ENCODE results near the gene VCL.
"Not testable (repeated sequence)": the region's sequence is repeated elsewhere in the genome, so short reads cannot be mapped to it uniquely, and the experiment has no call there.

The VCL gene

DNA sequence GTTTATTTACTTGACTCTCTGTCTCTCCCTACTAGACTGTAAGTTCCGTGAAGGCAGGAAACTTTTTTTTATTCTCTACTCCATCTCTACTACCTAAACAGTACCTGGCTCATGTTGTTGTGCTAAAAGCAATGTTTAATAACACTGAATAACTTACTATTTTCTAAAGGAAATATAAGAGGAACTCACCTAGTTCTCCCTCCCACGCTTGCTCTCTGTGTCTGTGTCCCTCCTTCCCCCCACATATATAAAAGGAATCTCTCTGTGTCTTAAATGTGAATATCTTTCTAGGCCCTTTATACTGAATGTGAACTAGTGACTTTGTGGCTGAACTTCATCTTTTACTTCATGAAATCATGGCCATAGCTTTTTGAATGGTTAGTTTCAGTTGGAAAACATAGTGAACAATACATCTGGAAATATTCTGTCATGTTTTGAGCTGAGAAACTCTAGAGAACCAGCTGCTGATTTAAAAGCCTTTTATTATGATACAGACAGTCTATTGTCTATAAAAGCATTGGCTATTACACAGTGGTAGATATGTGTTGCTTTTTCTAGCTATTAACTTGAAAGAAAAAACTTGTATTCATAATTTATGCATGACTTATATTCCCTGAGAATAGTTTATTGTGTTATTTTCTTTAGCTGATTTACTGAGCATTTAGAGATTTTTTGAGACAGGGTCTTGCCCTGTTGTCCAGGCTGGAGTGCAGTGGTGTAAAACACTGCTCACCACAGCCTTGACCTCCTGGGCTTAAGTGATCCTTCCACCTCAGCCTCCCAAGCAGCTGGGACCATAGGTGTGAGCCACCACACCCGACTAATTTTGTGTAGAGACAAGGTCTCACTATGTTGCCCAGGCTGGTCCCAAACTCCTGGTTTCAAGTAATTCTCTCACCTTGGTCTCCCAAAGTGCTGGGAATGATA is 42.5 kb downstream of the VCL start:
- no peak for DNase-seq (ENCODE audit: low read depth)

DNA sequence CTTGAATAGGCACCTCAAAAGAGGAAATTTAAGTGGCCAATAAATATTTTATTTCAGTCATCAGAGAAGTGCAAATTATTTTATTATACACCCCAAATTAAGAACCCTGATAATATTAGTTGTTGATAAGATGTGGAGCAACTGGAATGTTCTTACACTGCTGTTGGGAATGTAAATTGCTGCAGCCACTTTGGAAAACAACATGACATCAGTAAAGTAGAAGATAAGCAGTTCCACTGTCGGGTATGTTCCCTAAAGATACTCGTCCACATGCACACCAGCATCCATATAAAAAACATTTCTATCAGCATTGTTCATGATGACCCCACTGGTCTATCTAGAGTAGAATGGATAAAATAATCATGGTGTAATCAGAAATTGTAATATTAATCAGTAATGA is 46.5 kb downstream of the VCL start:
- no peak for DNase-seq (ENCODE audit: low read depth)

DNA sequence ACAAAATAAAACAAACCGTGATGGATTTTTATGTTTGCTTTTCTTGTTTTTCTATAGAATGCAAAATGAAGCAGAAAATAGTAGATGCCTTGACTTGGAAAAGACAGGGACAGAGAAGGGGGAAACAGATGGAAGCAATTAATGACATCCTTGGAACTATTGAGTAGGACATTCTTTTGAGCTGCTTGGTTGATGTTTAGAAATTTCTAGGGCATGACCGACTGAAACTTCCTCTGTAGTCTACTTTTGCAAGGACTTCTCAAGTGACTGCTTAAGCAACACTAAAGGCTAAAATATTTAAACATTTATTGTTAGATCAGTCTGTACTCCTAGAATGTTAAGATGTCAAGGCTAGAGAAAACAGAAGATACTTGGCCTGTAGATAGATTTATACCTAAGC is 49.4 kb downstream of the VCL start:
- DNase-seq (ENCODE audit: low read depth) = no peak

DNA sequence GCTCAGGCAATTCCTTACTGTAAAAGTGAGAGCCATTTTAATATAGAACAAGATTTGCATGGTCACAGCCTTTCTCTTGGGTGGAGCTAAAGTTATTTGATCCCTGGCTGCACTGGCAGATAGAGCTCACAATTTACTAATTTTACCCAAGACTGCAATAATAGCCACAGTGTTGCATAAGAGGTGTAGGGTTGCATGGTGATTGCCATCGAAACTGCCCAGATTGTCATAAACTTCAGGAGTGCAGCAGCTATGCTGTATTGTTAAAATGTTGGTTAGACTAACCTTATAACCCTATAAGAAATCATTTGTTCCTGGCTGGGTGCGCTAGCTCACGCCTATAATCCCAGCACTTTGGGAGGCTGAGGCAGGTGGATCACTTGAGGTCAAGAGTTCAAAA is 50.0 kb downstream of the VCL start:
- no peak for DNase-seq (ENCODE audit: low read depth)

DNA sequence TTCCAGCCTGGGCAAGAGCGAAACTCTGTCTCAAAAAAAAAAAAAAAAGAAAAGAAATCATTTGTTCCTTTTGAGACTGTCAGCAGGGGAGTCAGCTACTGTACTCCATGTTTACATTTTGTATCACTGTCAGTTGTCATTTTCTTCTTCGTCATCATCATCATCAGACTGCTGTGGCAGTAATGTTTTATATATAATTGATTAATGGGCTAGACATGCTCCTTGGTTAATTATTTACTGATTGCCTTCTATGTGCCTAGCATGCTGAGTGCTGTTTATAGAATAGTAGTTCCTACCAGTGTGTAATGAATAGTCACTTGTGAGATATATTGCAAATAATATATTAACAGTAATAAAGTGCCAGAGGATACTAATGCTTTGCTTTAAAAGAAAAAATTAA is 50.5 kb downstream of the VCL start:
- DNase-seq (ENCODE audit: low read depth) = no peak

DNA sequence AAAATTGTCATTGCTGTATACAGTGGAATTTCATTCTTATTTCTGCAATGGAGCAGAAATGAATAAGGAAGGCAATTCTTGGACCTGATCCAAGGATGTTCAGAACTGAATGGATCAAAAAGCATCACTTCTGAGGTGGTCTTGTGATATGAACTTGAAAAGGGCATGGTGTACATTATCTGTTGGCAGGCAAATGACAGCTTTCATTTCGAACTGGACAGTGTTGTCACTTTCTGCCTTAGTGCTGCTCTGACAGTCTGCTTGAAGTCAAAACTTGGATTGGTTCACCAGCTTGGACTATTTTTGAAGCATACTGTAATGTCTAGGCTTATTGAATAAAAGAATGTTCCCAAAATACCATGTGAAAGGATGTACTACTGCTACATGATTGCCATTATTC is 52.0 kb downstream of the VCL start:
- DNase-seq (ENCODE audit: low read depth) = no peak

DNA sequence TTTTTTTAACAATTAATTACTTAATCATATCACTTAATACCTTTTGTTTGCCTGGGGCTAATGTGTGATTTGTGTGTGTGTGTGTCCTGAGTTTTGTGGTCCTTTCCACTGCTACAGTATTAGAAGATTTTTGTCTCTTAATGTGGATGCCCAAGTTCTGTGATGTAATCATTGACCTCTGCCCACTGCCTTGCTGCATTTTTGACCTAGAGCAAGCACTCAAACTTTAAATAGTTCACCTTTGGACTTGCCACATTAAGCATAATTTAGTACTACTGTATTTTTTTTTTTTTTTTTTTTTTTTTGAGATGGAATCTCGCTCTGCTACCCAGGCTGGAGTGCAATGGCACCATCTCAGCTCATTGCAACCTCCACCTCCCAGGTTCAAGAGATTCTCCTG is 52.7 kb downstream of the VCL start:
- DNase-seq (ENCODE audit: low read depth) = no peak

DNA sequence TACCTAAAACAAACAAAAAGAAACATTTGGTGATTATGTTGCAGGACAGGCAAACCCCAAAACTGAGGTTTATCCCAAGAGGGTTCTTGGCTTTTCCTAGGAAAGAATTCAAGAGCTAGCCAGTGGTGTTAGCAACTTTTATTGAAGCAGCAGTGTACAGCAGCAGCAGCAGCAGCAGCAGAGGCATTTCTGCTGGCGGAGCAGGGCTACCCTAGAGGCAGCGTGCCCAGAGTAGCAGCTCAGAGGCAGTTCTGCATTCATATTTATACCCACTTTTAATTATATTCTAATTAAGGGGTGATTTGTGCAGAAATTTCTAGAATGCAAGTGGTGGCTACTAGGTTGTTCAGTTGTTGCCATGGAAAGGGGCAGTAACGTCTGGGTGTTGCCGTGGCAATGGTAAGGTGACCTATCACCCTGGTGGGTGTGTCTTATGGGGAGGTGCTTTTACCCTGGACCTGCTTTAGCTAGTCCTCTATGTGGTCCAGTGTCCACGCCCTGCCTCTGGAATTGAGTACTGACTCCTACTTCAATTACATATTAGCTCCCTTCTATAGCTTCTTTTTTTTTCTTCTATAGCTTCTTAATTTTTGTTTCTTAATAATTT is 53.9 kb downstream of the VCL start:
- no peak for DNase-seq (ENCODE audit: low read depth)

DNA sequence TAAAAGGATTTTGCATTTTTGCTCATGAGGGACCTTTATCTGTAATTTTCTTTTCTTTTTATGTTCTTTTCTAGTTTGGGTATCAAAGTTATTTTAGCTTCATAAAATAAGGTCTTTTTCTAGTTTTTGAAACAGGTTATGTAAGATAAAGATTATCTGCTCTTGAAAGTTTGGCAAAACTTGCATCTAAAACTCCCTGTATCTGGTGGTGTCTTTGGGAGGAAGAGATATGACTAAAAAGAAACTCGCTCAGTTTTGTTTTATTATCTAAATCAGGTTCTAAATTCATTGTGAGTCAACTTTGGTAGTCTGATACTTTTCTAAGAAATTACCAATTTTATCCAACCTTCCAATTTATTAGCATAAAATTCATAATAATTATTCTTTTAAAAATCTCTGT is 55.1 kb downstream of the VCL start:
- DNase-seq (ENCODE audit: low read depth) = no peak

DNA sequence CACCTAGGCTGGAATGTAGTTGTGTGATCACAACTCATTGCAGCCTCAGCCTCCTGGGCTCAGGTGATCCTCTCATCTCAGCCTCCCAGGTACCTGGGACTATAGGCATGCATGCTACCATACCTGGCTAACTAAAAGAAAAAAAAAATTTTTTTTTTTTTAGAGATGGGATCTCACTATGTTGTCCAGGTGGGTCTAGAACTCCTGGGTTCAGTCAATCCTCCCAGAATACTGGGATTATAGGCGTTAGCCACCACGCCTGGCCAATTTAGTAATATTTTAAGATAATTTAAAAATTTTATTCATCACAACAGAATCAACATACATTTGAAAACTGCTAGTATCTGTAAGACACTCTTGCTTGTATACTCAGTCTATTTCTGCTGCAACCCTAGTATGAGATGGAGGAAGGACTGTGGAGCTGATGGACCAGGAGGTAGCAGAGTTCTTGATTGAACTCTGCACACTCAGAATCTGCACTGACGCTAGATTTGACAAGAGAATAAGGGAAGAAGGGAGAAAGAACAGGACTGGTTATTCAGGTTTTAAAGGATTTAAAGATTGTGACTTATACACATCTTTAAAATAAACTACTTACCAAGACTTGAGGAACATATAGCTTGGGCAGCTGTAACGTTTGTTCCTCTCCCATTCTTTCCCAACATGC is 57.6 kb downstream of the VCL start:
- DNase-seq (ENCODE audit: low read depth) = no peak

DNA sequence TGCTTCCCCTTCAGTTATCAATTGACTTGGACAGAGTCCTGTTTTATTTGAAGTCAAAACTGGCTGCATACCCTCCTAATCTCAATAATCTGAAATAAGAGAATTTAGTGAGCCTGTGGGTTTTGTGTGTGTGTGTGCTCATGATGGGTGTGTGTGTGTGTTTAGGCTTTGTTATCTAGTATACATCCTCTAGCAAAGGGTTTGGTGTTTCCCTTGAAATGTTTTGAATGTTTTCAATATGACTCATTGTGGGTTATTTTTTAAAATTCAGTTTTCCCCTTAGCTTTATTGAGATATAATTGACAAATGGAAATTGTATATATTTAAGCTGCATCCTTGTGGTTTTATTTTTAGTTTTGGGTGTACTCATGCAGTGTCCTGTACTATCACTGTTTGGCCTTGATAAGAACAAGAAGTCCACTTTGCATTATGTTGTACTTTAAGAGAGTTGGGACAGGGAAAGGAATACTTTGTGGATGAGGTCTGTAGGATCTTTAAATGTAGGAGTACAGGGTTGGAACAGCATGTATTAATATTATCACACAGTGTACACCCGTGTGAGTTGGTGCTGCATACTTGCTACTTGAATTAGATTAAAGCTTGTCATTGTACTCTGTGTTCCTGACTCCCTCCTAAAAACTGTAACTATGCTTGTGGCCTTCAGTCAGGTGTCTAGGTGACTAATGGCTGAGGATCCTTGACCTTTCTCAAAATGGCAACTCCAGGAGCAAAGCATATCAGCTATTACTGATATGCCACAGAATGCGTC is 58.3 kb downstream of the VCL start:
- DNase-seq (ENCODE audit: low read depth) = no peak

DNA sequence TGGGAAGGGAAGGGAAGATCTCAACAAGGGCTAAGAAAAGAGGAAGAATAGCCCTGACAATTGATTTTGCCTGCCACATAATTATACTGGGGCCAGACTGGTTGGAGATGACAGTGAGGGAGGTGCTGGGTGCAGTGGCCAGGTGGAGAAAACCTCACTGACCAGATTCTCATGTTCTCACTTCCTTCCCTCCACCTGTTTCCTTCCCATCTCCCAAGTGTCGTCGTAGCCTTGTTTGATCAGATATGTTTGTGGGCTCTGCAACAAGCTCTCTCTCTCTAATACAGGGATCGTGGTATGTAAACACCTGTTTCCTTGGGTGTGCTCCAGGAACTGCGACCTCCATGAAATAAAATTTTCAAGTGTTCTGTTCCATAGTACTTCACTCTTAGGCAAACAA is 60.2 kb downstream of the VCL start:
- no peak for DNase-seq (ENCODE audit: low read depth)

DNA sequence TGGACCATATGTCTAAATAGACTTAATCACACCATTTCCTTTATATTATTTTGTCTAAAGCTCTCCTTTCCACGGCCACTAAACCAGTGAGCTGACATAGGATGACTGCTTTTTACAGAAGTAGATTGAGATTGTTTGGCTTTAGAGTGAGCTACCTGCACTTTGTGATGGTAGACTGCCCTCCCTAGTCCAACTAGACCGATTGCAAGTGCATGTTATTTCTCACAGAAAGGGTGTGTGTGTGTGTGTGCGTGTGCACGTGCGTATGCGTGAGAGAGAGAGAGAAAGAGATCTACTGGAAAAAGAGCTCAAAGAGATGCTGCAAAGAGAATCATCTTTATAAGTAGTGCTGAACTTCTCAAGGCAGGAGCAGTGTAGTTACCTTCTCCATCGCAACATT is 60.7 kb downstream of the VCL start:
- no peak for DNase-seq (ENCODE audit: low read depth)

DNA sequence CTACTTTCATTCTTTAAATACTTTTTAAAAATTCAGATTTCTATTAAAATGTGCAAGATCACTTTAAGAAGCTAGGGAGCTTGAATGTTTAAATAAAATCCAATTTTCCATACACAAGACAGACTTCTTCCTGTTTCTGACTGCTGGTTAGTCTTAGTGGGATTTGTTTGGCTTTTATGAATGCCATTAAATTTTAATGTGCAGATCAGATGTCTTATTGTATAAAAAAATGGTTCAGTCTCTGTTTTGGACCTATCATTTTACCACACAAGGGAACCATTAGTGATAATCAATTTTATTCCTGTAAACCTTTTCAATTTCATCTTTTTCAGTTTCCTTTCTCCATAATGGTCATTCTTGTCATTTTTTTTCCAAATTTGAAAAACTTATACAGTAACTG is 63.2 kb downstream of the VCL start:
- no peak for DNase-seq (ENCODE audit: low read depth)

DNA sequence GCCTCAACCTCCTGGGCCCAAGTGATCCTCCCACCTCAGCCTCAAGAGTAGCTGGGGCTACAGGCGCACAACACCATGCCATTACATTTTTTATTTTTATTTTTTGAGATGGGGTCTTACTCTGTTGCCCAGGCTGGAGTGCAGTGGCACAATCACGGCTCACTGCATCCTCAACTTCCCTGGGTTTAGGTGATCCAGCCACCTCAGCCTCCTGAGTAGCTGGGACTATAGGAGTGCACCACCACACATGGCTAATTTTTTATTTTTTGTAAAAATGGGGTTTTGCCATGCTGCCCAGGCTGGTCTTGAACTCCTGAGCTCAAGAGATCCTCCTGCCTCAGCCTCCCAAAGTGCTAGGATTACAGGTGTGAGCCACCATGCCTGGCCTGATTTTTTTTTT is 64.1 kb downstream of the VCL start:
- not testable (repeated sequence) for DNase-seq (ENCODE audit: low read depth)

DNA sequence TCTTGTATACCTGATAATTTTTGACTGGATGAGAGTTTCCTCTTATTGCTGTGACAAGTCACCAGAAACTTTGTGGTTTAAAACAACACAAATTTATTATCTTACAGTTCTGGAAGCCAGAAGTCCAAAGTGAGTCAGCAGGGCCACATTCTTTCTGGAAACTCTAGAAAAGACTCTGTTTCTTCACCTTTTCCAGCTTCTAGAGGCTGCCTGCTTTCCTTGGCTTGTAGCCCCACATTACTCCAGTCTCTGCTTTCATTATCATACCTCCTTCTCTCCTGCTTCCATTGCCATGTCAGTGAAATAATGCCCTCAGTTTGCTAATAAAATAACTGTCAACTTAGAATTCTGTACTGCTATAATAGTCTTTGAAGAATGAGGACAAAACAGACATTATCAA is 65.3 kb downstream of the VCL start:
- DNase-seq (ENCODE audit: low read depth) = no peak

DNA sequence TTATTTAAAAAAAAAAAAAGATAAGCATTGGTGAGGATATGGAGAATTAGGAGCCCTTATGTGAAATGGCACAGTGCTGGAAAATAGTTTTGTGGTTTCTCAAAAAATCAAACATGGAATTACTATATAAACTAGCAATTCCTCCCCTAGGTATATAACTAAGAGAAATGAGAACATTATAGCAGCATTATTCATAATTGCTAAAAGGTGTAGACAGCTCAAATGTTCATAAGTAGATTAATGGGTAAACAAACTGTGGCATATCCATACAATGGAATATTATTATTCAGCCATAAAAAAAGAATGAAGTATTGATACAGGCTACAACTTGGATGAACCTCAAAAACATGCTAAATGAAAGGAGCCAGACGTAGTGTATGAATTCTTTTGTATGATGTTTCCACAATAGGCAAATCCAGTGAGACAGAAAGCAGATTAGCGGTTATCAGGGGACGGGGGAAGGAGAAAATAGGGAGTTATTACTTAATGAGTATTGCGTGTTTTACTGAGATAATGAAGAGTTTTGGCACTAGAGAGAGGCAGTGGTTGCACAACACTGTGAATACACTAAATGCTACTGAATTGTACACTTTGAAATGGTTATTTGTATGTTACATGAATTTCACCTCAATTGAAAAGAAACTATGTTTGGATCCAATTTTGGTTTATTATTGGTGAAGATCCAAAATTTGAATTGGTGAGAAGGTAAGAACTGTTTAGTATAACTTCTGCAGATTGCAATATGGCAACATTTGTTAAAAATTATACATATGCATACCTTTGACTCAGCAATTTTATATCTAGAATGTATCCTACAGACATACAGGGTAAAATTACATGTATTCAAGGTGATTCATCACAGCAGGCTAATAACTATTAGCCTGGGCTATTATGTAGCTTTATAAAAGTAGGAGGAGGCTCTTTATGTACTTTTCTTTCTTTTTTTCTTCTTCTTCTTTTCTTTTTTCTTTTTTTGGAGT is 69.7 kb downstream of the VCL start:
- DNase-seq (ENCODE audit: low read depth) = no peak

DNA sequence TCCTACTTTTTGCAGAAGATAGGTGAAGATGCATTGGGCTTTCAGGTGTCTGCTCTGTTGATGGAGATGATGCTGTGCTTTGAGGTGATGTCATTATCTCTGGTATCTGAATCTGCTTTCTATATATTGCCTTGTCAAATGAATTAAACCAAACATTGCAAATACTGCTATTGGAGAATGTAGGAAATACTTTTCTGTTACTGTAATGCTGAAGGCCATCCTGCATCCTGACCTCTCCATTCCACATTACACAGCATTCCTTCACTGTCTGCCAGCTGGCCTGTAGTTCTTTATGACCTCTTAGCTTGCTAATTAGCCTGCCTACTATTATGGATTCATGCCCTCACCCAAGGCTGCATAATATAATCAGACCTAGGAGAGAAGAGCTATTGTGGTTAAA is 73.2 kb downstream of the VCL start:
- DNase-seq (ENCODE audit: low read depth) = no peak

DNA sequence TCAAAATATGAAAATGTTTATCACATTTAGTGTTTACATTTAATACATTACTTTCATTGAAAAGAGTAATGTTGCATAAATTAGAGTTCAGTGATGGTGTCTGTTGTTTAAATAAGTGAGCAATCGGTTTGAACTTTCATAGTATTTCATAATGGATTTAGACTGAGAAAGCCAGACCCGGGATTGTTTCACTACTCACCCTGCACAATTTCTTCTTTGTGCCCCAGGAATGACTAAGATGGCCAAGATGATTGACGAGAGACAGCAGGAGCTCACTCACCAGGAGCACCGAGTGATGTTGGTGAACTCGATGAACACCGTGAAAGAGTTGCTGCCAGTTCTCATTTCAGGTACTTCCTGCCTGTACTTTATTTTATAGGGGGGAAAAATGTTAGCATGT is 74.6 kb downstream of the VCL start:
- DNase-seq (ENCODE audit: low read depth) = no peak

DNA sequence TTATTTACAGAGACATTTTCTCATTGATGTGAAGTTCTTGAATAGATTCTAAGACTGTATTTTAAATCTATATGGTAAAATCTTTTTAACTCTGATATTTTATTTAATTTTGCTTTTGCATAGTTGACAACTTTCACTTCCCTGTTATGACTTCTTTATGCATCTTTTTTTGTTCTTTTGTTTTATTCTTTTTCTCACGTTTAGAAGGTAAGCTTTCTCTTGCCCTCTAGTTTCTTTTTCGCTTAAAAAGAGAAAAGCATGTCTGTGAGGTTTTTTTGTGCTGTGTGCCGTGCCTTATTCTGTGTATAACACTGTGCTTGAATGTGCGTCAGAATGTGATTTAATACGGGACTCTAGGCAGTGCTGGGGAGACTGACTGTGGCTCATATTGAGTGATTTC is 78.0 kb downstream of the VCL start:
- no peak for DNase-seq (ENCODE audit: low read depth)

DNA sequence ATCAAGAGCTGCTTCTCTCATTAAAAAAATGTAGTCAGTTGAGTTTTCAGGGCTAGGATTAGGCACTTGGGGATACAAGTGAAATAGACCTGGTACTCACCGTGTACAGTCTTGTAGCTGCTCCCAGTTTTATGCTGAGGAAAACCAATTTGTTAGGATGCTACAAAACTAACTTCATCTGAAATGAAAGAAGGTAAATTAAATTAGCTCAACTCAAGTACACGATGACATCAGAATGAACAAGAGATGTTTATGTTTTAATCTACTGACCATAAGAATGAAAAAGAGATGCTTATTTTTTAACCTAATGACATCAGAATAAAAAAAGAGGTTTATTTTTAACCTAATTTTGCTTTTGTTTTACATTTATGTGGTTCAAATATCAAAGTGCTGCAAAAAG is 79.0 kb downstream of the VCL start:
- no peak for DNase-seq (ENCODE audit: low read depth)

Data from activated T-helper 9 cell treated with anti-CD3 and anti-CD28 coated beads, Interleukin-2, amount 50 U/mL, for 16 hours (primary cell).